NCI-H1048 (cell line): ENCODE results near the gene FAM50B.

Source experiments
- DNase-seq: peaks from one replicate; lab custom pipeline; 2025; lab: John Stamatoyannopoulos, UW

Gene FAM50B, protein sequence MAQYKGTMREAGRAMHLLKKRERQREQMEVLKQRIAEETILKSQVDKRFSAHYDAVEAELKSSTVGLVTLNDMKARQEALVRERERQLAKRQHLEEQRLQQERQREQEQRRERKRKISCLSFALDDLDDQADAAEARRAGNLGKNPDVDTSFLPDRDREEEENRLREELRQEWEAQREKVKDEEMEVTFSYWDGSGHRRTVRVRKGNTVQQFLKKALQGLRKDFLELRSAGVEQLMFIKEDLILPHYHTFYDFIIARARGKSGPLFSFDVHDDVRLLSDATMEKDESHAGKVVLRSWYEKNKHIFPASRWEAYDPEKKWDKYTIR

GRCh38 chr6:3848925-3849605 lies at the start of gene FAM50B:
FAM50B (plus strand) TSS chr6:3849373; CDS start chr6:3849812, 439 bp downstream.
- DNase-seq = peak; percentile 86

DNA sequence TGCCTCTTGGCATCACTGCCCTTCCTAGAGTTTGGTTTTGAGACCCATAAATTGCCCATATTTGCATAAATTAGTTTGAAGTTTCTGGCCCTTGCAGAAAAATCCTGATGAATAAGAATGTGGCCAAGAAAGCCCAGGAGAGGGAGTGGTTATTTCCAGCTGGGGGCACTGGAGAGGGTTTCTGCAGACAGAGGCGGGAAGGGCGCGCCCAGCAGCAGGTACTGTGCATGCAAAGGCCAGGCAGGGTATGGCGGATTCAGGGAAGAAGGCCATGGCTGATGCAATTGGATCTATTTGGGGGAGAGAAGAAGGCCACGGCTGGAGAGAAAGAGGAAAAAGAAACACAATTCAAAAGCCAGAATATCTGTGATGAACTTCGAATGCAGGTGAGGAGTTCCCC lies 49.5 kb upstream of the FAM50B start:
- no peak for DNase-seq

DNA sequence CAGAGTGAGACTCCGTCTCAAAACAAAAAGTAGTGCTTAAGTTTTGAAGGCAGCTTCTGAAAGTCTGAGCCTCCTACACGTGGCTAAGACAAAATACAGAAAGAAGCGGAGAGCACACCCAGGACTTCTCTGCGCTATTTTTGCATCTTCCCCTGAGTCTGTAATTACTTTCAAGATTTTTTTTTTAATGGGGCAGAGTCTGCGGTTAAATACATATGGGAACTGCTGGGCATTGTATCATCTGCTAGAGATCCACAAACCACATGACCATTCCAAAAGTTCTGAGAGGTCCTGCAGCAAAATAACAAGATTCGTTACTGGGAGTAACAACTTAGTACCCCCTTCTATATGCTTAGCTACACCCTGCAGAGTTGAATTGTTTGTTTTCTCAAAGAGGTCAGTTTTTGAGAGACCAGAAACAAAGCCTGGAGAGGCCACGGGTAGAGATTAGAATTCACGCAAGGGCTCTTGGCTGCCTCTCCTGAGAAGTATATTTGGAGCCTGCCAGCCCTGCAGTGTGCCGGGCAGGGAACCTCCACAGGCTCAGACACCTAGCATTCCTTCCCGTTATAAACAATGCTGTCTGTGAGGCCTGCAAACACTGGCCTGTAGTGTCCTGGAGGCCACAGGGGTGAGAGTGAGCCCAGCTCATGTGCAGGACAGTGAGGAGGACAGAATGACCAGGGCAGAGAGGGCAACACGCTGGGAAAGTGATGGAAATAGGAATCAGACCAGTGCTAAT lies 48.2 kb upstream of the FAM50B start:
- DNase-seq = no peak

- no peak for DNase-seq
Observed at GRCh38 chr6:3801960-3802359, 47.2 kb upstream of the FAM50B start.

DNA sequence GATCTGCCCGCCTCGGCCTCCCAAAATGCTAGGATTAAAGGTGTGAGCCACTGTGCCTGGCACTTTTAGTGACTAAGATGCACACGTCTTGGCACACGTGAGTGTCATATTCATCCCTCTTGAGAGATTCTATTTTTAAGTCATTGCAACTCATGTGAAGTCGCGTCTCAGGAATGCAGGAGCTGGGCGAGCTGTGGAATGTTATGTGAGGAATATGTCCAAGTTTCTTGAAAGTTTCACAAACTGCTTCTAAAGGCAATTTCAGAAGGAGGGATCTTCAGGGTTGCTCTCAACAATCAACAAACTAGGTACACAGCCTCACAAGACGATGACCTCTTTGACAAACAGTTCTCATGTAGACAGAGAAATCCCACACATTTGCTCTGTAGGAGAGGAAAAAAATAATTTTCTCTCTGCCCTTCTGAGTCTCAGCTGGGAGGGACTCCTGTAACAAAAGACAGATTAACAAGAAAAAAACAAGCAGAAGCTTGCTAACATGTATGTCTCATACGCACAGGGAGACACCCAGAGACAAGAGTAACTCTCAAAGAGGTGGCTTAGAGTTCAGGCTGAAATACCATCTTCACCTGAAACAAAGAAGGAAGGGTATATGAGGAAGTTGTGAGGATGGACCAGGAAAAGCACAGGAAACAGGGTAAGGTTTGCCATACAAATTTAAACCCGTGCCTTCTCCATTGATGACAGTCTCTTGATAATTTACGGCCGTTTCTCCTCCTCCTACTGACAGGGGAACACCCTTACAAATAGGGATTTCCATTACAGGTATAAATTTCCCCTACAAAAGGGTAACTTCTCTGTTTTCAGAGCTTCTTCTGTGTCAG lies 45.3 kb upstream of the FAM50B start:
- no peak for DNase-seq

DNA sequence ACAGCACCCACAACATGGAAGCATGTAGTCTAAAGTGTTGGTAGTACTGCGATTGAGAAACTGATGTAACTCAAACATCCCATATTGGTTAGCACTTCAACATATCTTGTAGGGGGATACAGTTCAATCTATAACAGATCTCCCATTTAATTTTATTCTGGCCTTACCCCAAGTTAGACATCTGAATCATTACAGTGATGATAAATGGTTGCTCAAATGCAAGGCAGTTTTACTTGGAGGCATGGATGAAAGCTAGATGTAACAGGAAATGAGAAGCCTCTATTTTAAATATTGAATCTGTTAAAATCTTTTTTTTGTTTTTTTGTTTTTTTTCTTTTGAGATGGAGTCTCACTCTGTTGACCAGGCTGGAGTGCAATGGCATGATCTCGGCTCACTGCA lies 44.2 kb upstream of the FAM50B start:
- DNase-seq = no peak

DNA sequence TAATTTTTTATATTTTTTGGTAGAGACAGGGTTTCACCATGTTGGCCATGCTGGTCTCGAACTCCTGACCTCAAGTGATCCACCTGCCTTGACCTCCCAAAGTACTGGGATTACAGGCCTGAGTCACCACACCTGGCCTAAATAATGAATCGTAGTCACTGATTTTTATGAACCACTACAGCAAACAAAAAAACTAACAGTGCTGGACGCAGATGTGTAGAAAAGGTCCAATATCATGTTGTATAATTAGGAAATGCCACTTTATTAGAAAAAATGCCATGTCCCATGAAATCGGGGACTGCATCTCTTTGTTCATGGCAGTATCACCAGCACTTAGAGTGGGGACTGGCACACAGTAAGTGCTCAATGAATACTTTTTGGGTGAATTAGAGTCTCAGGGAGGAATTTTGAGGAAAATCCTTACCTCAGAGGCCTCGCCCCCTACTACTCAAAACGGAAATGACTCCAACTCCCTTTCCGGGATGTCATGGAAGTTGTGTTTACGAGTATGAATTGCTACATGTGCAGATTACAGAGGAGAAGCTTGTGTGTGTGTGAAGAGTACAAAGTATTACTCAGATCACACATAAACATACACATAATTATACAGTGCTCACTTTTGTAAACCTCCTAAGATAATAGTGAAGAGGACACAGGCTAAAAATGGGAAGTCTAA lies 43.6 kb upstream of the FAM50B start:
- no peak for DNase-seq

GRCh38 chr6:3806169-3806922 lies 42.8 kb upstream of the FAM50B start:
- DNase-seq = no peak

DNA sequence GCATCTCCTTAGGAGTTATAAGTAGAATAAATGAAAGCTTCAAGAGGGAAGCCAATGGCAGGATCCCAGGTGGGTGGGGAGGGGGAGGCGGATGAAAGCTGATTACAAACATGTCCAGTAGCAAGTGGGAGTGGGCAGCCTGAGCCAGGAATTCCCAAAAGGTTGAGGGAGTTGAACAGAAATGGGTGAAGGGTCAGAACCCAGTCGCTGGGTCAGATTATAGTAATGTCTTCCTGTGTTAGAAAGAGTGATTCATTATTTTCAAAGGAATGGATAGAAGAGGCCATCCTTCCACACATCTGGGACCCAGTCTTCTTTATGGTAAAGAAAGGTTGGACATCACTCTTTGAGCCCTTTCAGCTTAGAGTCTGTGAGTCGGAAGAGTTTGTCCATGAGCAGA lies 41.0 kb upstream of the FAM50B start:
- no peak for DNase-seq

DNA sequence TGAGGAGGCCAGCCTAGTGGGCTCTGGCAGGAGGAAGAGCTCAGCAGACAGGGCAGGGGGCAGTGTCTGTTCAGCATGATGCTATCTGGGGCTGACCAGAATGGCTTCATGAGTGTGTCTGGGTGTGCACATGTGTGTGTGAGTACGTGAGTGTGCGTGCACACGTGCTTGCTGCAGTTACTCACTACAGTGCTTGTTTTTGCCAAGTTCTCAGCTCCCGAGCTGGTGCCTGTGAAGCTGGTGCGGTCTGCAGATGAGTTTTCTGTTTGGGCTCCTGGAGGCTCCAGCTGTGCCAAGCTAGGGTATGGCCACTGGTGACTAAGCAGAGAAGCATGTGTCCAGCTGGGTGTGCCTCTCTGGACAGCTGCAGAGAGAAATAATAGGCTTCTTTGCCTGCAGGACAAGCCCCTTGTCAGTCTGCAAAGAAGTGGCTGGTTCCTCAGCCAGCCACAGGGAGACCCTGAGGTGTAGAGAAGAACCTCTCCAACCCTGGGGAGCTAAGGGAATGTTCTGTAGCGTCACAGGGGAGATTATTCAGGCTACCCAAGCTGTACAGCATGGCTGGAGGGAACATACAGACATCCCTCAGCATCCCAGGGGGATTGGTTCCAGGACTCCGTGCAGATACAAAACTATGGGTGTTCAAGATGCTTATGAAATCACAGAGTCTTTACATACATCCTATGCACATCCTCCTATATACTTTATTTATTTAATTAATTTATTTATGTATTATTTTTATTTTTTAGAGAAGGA lies 40.2 kb upstream of the FAM50B start:
- no peak for DNase-seq

GRCh38 chr6:3809515-3809891 lies 39.7 kb upstream of the FAM50B start:
- DNase-seq = no peak

DNA sequence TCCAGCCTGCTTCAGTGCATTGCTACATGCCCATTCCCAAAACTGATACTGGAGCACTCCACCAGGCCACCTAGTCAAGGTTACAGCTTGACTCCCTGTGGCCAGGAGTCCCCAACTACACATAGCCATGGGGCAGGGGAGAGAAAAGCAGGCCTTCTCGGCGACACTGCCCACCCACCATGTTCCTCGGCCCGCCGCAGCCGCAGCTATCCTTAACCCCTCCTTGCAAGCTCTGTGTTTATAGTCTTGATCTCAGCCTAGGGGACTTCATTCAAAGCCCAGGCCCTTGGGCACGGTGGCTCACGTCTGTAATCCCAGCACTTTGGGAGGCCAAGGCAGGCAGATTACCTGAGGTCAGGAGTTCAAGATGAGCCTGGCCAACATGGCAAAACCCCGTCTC lies 39.2 kb upstream of the FAM50B start:
- no peak for DNase-seq

DNA sequence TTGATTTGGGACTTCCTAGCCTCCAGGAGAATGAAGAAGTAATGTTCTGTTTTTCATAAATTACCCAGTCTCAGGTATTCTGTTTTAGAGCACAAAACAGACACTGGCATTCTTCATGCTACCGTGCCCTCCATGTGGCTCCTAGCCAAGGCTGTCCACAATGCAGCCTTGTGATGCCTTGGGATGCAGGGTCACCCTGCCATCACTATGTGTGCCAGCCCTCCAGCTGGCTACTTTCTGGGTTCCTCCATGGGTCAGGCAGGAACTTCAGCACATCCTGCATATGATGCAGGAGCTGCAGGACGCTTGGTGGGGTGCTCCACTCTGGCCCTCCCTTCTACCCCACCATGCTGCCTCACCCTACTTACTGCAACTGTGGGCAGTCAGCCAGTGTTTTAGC lies 38.0 kb upstream of the FAM50B start:
- DNase-seq = no peak

- DNase-seq = no peak
Observed at GRCh38 chr6:3812596-3812995, 36.6 kb upstream of the FAM50B start.

- DNase-seq = no peak
Observed at GRCh38 chr6:3813150-3813780, 35.9 kb upstream of the FAM50B start.

DNA sequence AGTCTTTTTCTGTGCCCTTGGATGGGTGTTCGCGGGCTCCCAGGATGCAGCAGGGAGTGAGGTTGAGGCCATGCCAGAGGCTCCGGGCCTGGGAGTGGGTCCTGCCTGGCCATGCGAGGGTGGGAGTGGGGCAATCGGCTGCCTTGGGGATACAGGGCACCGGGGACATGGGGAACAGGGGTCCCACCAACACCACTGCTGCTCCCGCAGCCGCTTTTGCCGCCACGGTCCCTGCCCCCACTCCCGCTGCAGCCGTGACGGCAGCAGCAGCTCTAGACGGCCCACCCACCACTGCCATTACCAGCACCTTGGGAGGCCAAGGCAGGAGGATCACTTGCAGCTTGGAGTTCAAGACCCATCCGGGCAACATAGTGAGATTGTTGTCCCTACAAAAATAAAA lies 35.3 kb upstream of the FAM50B start:
- DNase-seq = no peak

DNA sequence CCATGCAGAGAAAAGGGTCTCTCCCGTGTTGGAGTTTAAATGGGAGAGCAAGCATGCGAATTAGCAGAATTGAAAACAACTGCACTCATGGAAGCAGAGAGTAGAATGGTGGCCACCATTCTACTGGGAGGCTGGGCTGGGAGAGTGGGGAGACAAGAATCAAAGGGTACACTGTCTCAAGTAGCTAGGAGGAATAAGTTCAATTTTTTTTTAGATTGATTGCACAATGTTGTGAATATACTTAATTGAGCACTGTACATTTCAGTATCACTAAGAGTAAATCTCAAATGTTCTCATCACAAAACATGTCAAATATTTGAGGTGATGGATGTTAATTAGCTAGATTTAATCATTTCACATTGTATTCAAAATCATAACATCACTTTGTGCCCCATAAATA lies 34.6 kb upstream of the FAM50B start:
- DNase-seq = no peak

DNA sequence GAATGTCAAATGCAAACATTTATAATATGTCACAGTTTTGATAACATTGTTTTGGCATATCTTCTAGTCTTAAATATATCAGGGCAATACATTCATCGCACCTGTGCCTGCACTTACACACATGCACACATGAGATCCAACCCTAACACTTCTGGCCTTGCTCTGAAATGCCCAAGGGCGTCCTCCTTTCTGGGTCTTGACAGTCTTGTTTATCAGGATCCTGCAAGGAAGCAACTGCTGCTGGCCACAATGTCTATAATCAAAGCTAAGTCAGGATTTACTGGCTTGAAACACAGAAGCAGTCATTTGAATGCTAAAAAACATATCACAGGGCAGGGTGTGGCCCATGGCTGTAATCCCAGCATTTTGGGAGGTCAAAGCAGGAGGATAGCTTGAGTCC lies 32.9 kb upstream of the FAM50B start:
- no peak for DNase-seq
